IMR-90 (cell line): ENCODE data around the gene DPH7. TPM values are rescaled to one million over a fixed set of nuclear protein-coding genes. Genes with fewer than 3 reads are reported as not detected.
"Not testable (repeated sequence)": the region's sequence is repeated elsewhere in the genome, so short reads cannot be mapped to it uniquely, and the experiment has no call there.

Source experiments
- ATAC-seq: fragments of 200-7000 bp; cut with Tn5 transposase; 2 replicates; pipeline ENCODE4 v1.9.1; 2020; ENCODE audit warnings: low read depth, mild to moderate bottlenecking, moderate library complexity
- BruUV-seq: library from RNA; stranded (reverse); fragments of 400-500 nt; replicated peaks from 2 replicates; lab custom pipeline; 2021; lab: Mats Ljungman, UMichigan
- CTCF ChIA-PET: fragments of 300-600 bp; formaldehyde crosslinking; extraction: SDS; loops from one replicate; lab custom pipeline; 2021; ENCODE audit warnings: antibody characterized with exemption; lab: Yijun Ruan, JAX
- POLR2A ChIA-PET: fragments of 300-600 bp; sonication (Branson Sonifier 250); formaldehyde crosslinking; loops from one replicate; lab custom pipeline; 2022; ENCODE audit warnings: antibody characterized with exemption; ENCODE audit not compliant: unreplicated experiment; lab: Charles Lee
- DNase-seq: peaks from one replicate; pipeline ENCODE4 v3.0.0; 2013
- H2AFZ ChIP-seq: replicated peaks from 2 replicates; pipeline ENCODE3; 2013; ENCODE audit warnings: low read length, mild to moderate bottlenecking; ENCODE audit not compliant: poor library complexity
- H2AK5ac ChIP-seq: 2 replicates; pipeline ENCODE4 v1.6.1; 2013; ENCODE audit warnings: low read depth, low read length, inconsistent platforms
- H2AK9ac ChIP-seq: replicated peaks from 2 replicates; pipeline ENCODE3; 2013; ENCODE audit warnings: mild to moderate bottlenecking, low read depth, low read length, moderate library complexity; ENCODE audit not compliant: poor library complexity
- H2BK120ac ChIP-seq: 2 replicates; pipeline ENCODE4 v1.6.1; 2013; ENCODE audit warnings: low read depth, low read length, inconsistent platforms
- H2BK15ac ChIP-seq: 3 replicates; pipeline ENCODE4 v1.6.1; 2013; ENCODE audit warnings: low read depth, low read length, inconsistent platforms
- H2BK20ac ChIP-seq: 2 replicates; pipeline ENCODE4 v1.6.1; 2013; ENCODE audit warnings: low read depth, mild to moderate bottlenecking, inconsistent platforms, low read length, moderate library complexity
- H2BK5ac ChIP-seq: 2 replicates; pipeline ENCODE4 v1.6.1; 2013; ENCODE audit warnings: mild to moderate bottlenecking, low read depth, low read length, inconsistent platforms; ENCODE audit not compliant: poor library complexity, severe bottlenecking
- H3K14ac ChIP-seq: replicated peaks from 2 replicates; pipeline ENCODE4 v1.6.1; 2013; ENCODE audit warnings: low read depth, low read length, inconsistent platforms
- H3K18ac ChIP-seq: 2 replicates; pipeline ENCODE4 v1.6.1; 2013; ENCODE audit warnings: low read depth, low read length, control low read depth
- H3K23ac ChIP-seq: 2 replicates; pipeline ENCODE4 v1.6.1; 2013; ENCODE audit warnings: low read depth, low read length, inconsistent platforms
- H3K27ac ChIP-seq: 2 replicates; pipeline ENCODE4 v1.5.1; 2013; ENCODE audit warnings: mild to moderate bottlenecking, control low read depth, low read length; ENCODE audit not compliant: insufficient read depth
- H3K27me3 ChIP-seq: 2 replicates; pipeline ENCODE4 v1.6.1; 2013; ENCODE audit warnings: low read length; ENCODE audit not compliant: control insufficient read depth, insufficient read depth
- H3K36me3 ChIP-seq: 2 replicates; pipeline ENCODE4 v1.6.1; 2013; ENCODE audit warnings: low read length, mixed read lengths; ENCODE audit not compliant: control insufficient read depth, insufficient read depth
- H3K4ac ChIP-seq: 2 replicates; pipeline ENCODE4 v1.6.1; 2013; ENCODE audit warnings: low read depth, low read length, inconsistent platforms
- H3K4me1 ChIP-seq: 2 replicates; pipeline ENCODE4 v1.6.1; 2013; ENCODE audit warnings: low read length, mixed read lengths; ENCODE audit not compliant: control insufficient read depth, insufficient read depth
- H3K4me2 ChIP-seq: 2 replicates; pipeline ENCODE4 v1.6.1; 2013; ENCODE audit warnings: low read depth, mild to moderate bottlenecking, control low read depth, low read length, moderate library complexity
- H3K4me3 ChIP-seq: 2 replicates; pipeline ENCODE4 v1.5.1; 2013; ENCODE audit warnings: low read depth, mild to moderate bottlenecking, control low read depth, low read length, moderate library complexity; ENCODE audit not compliant: insufficient read depth
- H3K56ac ChIP-seq: 2 replicates; pipeline ENCODE4 v1.6.1; 2013; ENCODE audit warnings: low read length, inconsistent platforms; ENCODE audit not compliant: insufficient read depth; ENCODE audit errors: extremely low read depth
- H3K79me1 ChIP-seq, 2 experiments: 2 replicates each; pipeline ENCODE4 v1.6.1; 2013; ENCODE audit warnings: low read length in 2 of 2, inconsistent platforms in 1 of 2, low read depth in 1 of 2
- H3K9ac ChIP-seq: 2 replicates; pipeline ENCODE4 v1.6.1; 2013; ENCODE audit warnings: low read depth, low read length, control low read depth
- H3K9me1 ChIP-seq: 2 replicates; pipeline ENCODE4 v1.6.1; 2013; ENCODE audit warnings: low read length, inconsistent platforms; ENCODE audit not compliant: insufficient read depth
- H3K9me3 ChIP-seq: 2 replicates; pipeline ENCODE4 v1.6.1; 2013; ENCODE audit warnings: low read length; ENCODE audit not compliant: control insufficient read depth, insufficient read depth
- H4K20me1 ChIP-seq: 2 replicates; pipeline ENCODE4 v1.6.1; 2013; ENCODE audit warnings: low read length, inconsistent platforms; ENCODE audit not compliant: insufficient read depth
- H4K5ac ChIP-seq: 2 replicates; pipeline ENCODE4 v1.6.1; 2013; ENCODE audit warnings: mild to moderate bottlenecking, low read depth, low read length, control low read depth
- H4K8ac ChIP-seq, 2 experiments: 2 replicates each; pipeline ENCODE4 v1.6.1; 2013; ENCODE audit warnings: low read depth in 2 of 2, low read length in 2 of 2, control low read depth in 1 of 2, inconsistent platforms in 1 of 2
- H4K91ac ChIP-seq: 2 replicates; pipeline ENCODE4 v1.6.1; 2013; ENCODE audit warnings: low read depth, low read length, inconsistent platforms; ENCODE audit not compliant: insufficient read depth
- CEBPB ChIP-seq: IDR thresholded peaks from 2 replicates; pipeline ENCODE4 v1.6.1; 2012; ENCODE audit warnings: low read depth, low read length, improper control_type of control experiment
- MAFK ChIP-seq: IDR thresholded peaks from 2 replicates; pipeline ENCODE4 v1.6.1; 2012; ENCODE audit warnings: low read depth, low read length, improper control_type of control experiment
- MAZ ChIP-seq: IDR thresholded peaks from 2 replicates; pipeline ENCODE4 v1.6.1; 2012; ENCODE audit warnings: low read depth, mild to moderate bottlenecking, low read length, improper control_type of control experiment, moderate library complexity, borderline replicate concordance
- MXI1 ChIP-seq: IDR thresholded peaks from 2 replicates; pipeline ENCODE4 v1.6.1; 2012; ENCODE audit warnings: low read depth, mild to moderate bottlenecking, low read length, moderate library complexity, borderline replicate concordance
- RAD21 ChIP-seq: IDR thresholded peaks from 2 replicates; pipeline ENCODE4 v1.6.1; 2012; ENCODE audit warnings: low read length, improper control_type of control experiment
- RFX5 ChIP-seq: IDR thresholded peaks from 2 replicates; pipeline ENCODE4 v1.8.0; 2012; ENCODE audit warnings: low read depth, mild to moderate bottlenecking, low read length, moderate library complexity
- SMC3 ChIP-seq: fragments of 150-350 bp; IDR thresholded peaks from 2 replicates; pipeline ENCODE4 v1.6.1; 2016; ENCODE audit warnings: low read depth, mild to moderate bottlenecking, antibody characterized with exemption, low read length, moderate library complexity
- WGBS, 2 experiments: methylation state at CpG; one replicate each; pipeline versions ENCODE4 v1.1.5 to v1.1.7; 2013; ENCODE audit warnings: missing lambda C conversion rate in 2 of 2; ENCODE audit not compliant: insufficient read length in 1 of 2; ENCODE audit errors: extremely low coverage in 2 of 2; 5-methylcytosine and 5-hydroxymethylcytosine counted together
- dilution Hi-C: fragments of 300-500 bp; cut with HindIII; formaldehyde crosslinking; loops from one replicate; pipeline ENCODE4 v1.14.3; 2018; ENCODE audit warnings: low sequenced_read_pairs; ENCODE audit not compliant: unreplicated experiment
- in situ Hi-C: fragments of 300-500 bp; cut with MboI; formaldehyde crosslinking; loops from 3 replicates; pipeline ENCODE4 v1.14.3; 2019; ENCODE audit warnings: low sequenced_read_pairs, inconsistent platforms, mixed read lengths
- intact Hi-C: fragments of 100-400 bp; cut with micrococcal nuclease; formaldehyde crosslinking; loops from 2 replicates; pipeline ENCODE4 v1.10.0; 2022
- polyA plus RNA-seq, 3 experiments: library from polyadenylated mRNA; depleted of rRNA; stranded (reverse); fragments of >200 nt; gene quantifications; 2 replicates each; pipeline ENCODE4 v1.2.3, GENCODE V29; 2012; ENCODE audit warnings: low replicate concordance in 1 of 3
- total RNA-seq: library from RNA; depleted of rRNA; stranded (reverse); fragments of >200 nt; gene quantifications from 2 replicates; pipeline ENCODE4 v1.2.3, GENCODE V29; 2012
- TF ChIP-seq, protein P1 (sequence below): fragments of 150-350 bp; IDR thresholded peaks from 2 replicates; pipeline ENCODE4 v1.6.1; 2017; ENCODE audit warnings: mild to moderate bottlenecking, antibody characterized with exemption, low read length, low read depth

Gene DPH7
- total and polyA plus RNA-seq, 2 of the 4 experiments (the other 2 are of a cell fraction), result 12.5 to 33.7 TPM

- dilution Hi-C loops, result no loop called here
Measured at GRCh38 chr9:137514691-137515337, 63.9 kb downstream of the DPH7 start.

GRCh38 chr9:137513801-137514570, 64.7 kb downstream of the DPH7 start:
- ATAC-seq, H3K23ac ChIP-seq, H4K8ac ChIP-seq, H2AK5ac ChIP-seq, H2AFZ ChIP-seq, dilution Hi-C loops, H4K5ac ChIP-seq, H3K9me3 ChIP-seq, intact Hi-C loops, H2BK15ac ChIP-seq, H3K18ac ChIP-seq, H3K27ac ChIP-seq, H3K9me1 ChIP-seq, BruUV-seq, H3K36me3 ChIP-seq, H3K4me3 ChIP-seq, in situ Hi-C loops, H2BK5ac ChIP-seq, H2AK9ac ChIP-seq, H3K79me1 ChIP-seq, H3K4me1 ChIP-seq, CTCF ChIA-PET, H3K56ac ChIP-seq, POLR2A ChIA-PET, H2BK20ac ChIP-seq, H3K27me3 ChIP-seq, H3K4me2 ChIP-seq, H4K91ac ChIP-seq, H3K4ac ChIP-seq, DNase-seq, H2BK120ac ChIP-seq, H3K14ac ChIP-seq, H4K20me1 ChIP-seq, H3K9ac ChIP-seq: not testable (repeated sequence)
- 87% methylated on average over 18 of the region's 42 CpGs; no CpG with 5 or more reads in 1 of the 2 experiments for WGBS, 2 experiments

More at GRCh38 chr9:137514691-137515337, 63.9 kb downstream of the DPH7 start:
- Histone ChIP-seq H4K8ac (no peak overlapping the region), H4K91ac (no peak overlapping the region), H2BK20ac (no peak overlapping the region), H2BK15ac (no peak overlapping the region), H4K5ac (no peak overlapping the region), H3K36me3 (no peaks in the 10 kb centered on the region), H2AK5ac (no peak overlapping the region), H3K4me1 (no peaks in the 10 kb centered on the region), H3K4me3 (no peak overlapping the region), H3K18ac (no peak overlapping the region), H3K9me3 (no peaks in the 10 kb centered on the region), H2BK120ac (no peak overlapping the region), H3K27me3 (no peaks in the 10 kb centered on the region), H3K56ac (no peak overlapping the region), H3K14ac (no peak overlapping the region), H4K20me1 (no peaks in the 10 kb centered on the region), H3K9me1 (no peaks in the 10 kb centered on the region), H3K27ac (no peak overlapping the region), H2BK5ac (no peak overlapping the region), H3K79me1 (no peaks in the 10 kb centered on the region), H3K4me2 (no peak overlapping the region), H3K23ac (no peak overlapping the region), H3K4ac (no peak overlapping the region), H2AK9ac (no peak overlapping the region), H2AFZ (no peak overlapping the region), H3K9ac (no peak overlapping the region)
- POLR2A ChIA-PET, result no interaction called here
- 89% methylated on average over 7 of the region's 30 CpGs; no CpG with 5 or more reads in 1 of the 2 experiments for WGBS, 2 experiments
- no TSS peak for BruUV-seq
- in situ Hi-C loops (no loop called here), intact Hi-C loops (no loop called here)
- CTCF ChIA-PET, result no interaction called here
- DNase-seq (no peak), ATAC-seq (no peak)
- no peak for TF ChIP-seq RAD21
- no peak for TF ChIP-seq MXI1
- no peak for TF ChIP-seq MAZ
- TF ChIP-seq, protein P1, sequence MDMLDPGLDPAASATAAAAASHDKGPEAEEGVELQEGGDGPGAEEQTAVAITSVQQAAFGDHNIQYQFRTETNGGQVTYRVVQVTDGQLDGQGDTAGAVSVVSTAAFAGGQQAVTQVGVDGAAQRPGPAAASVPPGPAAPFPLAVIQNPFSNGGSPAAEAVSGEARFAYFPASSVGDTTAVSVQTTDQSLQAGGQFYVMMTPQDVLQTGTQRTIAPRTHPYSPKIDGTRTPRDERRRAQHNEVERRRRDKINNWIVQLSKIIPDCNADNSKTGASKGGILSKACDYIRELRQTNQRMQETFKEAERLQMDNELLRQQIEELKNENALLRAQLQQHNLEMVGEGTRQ, result no peak
- TF ChIP-seq RFX5, result no peak
- TF ChIP-seq CEBPB, result no peak
- TF ChIP-seq MAFK, result no peak
- TF ChIP-seq SMC3, result no peak
